K562 (cell line): ENCODE measurements around the gene PCDH8. TPM values are rescaled to one million over a fixed set of nuclear protein-coding genes. Genes with fewer than 3 reads are reported as not detected.

ENCODE experiments used
- CHCHD3 ChIP-seq: fragments of 250-450 bp; sonication (Bioruptor Pico); IDR thresholded peaks from 2 replicates; pipeline ENCODE4 v2.1.2; 2022; ENCODE audit warnings: mild to moderate bottlenecking
- EP300 ChIP-seq: IDR thresholded peaks from 2 replicates; pipeline ENCODE4 v1.6.1; 2012; ENCODE audit warnings: low read length, improper control_type of control experiment
- KLF13 ChIP-seq: fragments of 450-650 bp; IDR thresholded peaks from 2 replicates; pipeline ENCODE4 v1.6.1; 2016; ENCODE audit warnings: missing genetic modification characterization, low read depth, mild to moderate bottlenecking, missing compliant biosample characterization, moderate library complexity, borderline replicate concordance
- PTBP1 ChIP-seq: fragments of 200-400 bp; formaldehyde crosslinking; IDR thresholded peaks from 2 replicates; pipeline ENCODE4 v1.6.1; 2017; ENCODE audit warnings: low read depth, low read length
- ZBTB40 ChIP-seq, 2 experiments: fragments of 450-650 bp in 1 of 2; sonication (generic) in 1 of 2; formaldehyde crosslinking in 1 of 2; IDR thresholded peaks; 2 replicates each; pipeline versions ENCODE4 v1.7.1 to v1.9.0; 2016 to 2022; ENCODE audit warnings: inconsistent platforms in 1 of 2, mild to moderate bottlenecking in 1 of 2, missing genetic modification reagents in 1 of 2
- ZKSCAN3 ChIP-seq: fragments of 250-450 bp; sonication (Bioruptor Pico); IDR thresholded peaks from 2 replicates; pipeline ENCODE4 v1.4.0; 2020
- ZNF79 ChIP-seq: fragments of 250-450 bp; sonication (Bioruptor Pico); IDR thresholded peaks from 2 replicates; pipeline ENCODE4 v1.4.0; 2020; ENCODE audit warnings: low read depth, mild to moderate bottlenecking, moderate library complexity
- polyA plus RNA-seq, 8 experiments: library from polyadenylated mRNA; depleted of rRNA in 4 of 8; stranded (reverse) in 5 of 8; unstranded in 3 of 8; fragments of >200 nt; fragmentation: Nextera tagmentation in 2 of 8; fragmentation: Illumina TruSeq in 1 of 8; extraction: Ambion mirVana in 2 of 8; extraction: Trizol in 1 of 8; gene quantifications; 2 replicates each; pipeline versions ENCODE4 v1.2.1 to v1.2.3, GENCODE V29; 2011 to 2014; ENCODE audit warnings: inconsistent platforms in 1 of 8, missing spikeins in 1 of 8
- total RNA-seq, 7 experiments: library from RNA; depleted of rRNA in 6 of 7; stranded (reverse); fragments of >200 nt in 6 of 7; fragmentation: Illumina TruSeq in 2 of 7; extraction: Trizol in 2 of 7; gene quantifications; 2 replicates each; pipeline versions ENCODE4 v1.2.1 to v1.2.3, GENCODE V29; 2011 to 2021; ENCODE audit warnings: low replicate concordance in 1 of 7

Gene PCDH8
- total and polyA plus RNA-seq, 9 of the 15 experiments (the other 6 are each of a cell fraction or from before 2014, with no cell fraction given): not detected

GRCh38 chr13:52847682-52848432 is 583 bp downstream of the PCDH8 start (continued):
- TF ChIP-seq ZBTB40 (IDR thresholded peaks at IDR 0.05) (no peak), ZBTB40 (CRISPR knock-in tag; IDR thresholded peaks at IDR 0.05) (no peak), PTBP1 (no peak), EP300 (no peak), ZNF79 (no peak), ZKSCAN3 (CRISPR knock-in tag) (no peak), KLF13 (tag) (no peak), CHCHD3 (CRISPR knock-in tag) (no peak)
